ENCODE data around the gene WWOX.

Gene WWOX

DNA sequence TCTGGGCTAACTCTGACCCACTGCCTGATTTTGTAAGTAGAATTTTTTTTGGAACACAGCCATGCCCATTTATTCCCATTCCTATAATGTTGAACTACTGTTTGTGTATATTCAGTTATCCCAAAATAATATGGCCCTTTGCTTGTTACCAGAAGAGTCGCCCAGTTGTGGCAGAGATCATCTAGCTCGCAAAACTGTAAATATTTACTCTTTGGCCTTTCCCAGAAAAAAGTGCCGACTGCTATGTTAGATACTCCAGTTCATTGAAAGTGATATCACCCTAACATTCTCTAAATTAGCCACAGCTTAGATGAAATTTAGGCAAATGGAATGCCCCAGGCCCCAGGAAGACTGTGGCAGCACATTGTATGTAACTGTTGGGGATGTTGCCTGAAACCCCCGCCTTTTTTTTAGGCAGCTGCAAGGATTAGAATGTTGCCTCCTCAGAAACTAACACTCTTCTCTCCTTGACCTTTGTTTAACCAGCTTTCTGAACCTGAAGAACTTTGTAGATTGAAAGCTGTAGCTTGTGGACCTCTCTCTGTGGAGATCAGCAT lies 19.1 kb downstream of the WWOX start:
- no peaks in the 10 kb centered on the region for H3K27me3 ChIP-seq (ENCODE audit: insufficient read depth, low read length, poor library complexity)
- peaks cover 4% of the 10 kb centered on the region; the same call in 1 of the 2 replicates for H3K4me1 ChIP-seq (ENCODE audit: insufficient read depth, low read length)
- no peak overlapping the region for H3K4me3 ChIP-seq (ENCODE audit: low read depth in 1 of 2, low read length in 2 of 2)
- H3K9me3 ChIP-seq (ENCODE audit: insufficient read depth, low read length, severe bottlenecking) = no peaks in the 10 kb centered on the region
- no peaks in the 10 kb centered on the region for H3K79me2 ChIP-seq (ENCODE audit: insufficient read depth, low read length)
- no peak overlapping the region for H3K27ac ChIP-seq (ENCODE audit: low read length)
- H3K36me3 ChIP-seq (ENCODE audit: insufficient read depth, low read length) = peaks cover 56% of the 10 kb centered on the region
- H4K20me1 ChIP-seq (ENCODE audit: insufficient read depth, low read length) = no peaks in the 10 kb centered on the region; the same call in 1 of the 2 replicates
- ATAC-seq (ENCODE audit: insufficient read depth, low read depth) (no peak), DNase-seq (no peak)
- no peak overlapping the region for H2AFZ ChIP-seq (ENCODE audit: low read depth, low read length)
- TF ChIP-seq EZH2 (IDR thresholded peaks at IDR 0.05; ENCODE audit: borderline replicate concordance, low read depth, low read length, severe bottlenecking) (no peak), CTCF (IDR thresholded peaks at IDR 0.05; ENCODE audit: borderline replicate concordance, extremely low read depth, low read length, poor library complexity, severe bottlenecking) (no peak)
- H3K4me2 ChIP-seq (ENCODE audit: insufficient read depth, low read length) = no peak overlapping the region
- H3K9ac ChIP-seq (ENCODE audit: low read depth, low read length) = no peak overlapping the region

DNA sequence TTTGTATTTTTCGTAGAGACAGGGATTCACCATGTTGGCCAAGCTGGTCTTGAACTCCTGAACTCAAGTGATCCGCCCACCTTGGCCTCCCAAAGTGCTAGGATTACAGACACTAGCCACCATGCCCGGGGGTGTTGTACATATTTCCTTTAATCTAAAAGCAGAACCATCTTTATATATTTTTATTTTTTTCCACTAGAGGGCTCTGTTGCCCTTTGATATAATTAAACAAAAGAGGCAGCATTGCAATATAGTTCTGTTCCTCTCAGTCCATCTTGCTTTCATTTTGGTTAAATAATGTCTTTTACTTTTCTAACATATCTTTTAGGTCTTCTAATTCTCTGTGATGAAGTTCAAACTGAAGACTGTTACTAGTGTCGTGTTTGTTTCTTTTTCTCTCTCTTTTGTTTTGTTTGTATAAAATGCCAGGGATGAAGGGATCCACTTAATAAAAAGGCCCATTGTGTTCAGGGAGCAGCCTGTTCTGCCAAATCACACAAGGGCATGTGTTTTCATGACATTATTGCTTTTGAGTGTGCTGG lies 23.4 kb downstream of the WWOX start:
- Histone ChIP-seq H3K79me2 (ENCODE audit: insufficient read depth, low read length) (no peaks in the 10 kb centered on the region), H3K27ac (ENCODE audit: low read length) (peak overlapping the region; percentile 39; the same call in 1 of the 2 replicates), H3K4me3 (ENCODE audit: low read depth in 1 of 2, low read length in 2 of 2) (no peak overlapping the region), H3K36me3 (ENCODE audit: insufficient read depth, low read length) (peaks cover 30% of the 10 kb centered on the region), H3K9me3 (ENCODE audit: insufficient read depth, low read length, severe bottlenecking) (no peaks in the 10 kb centered on the region), H2AFZ (ENCODE audit: low read depth, low read length) (peak overlapping the region; percentile 39), H3K27me3 (ENCODE audit: insufficient read depth, low read length, poor library complexity) (no peaks in the 10 kb centered on the region), H3K4me2 (ENCODE audit: insufficient read depth, low read length) (peak overlapping the region; percentile 36; the same call in 1 of the 2 replicates), H4K20me1 (ENCODE audit: insufficient read depth, low read length) (no peaks in the 10 kb centered on the region), H3K4me1 (ENCODE audit: insufficient read depth, low read length) (peaks cover 4% of the 10 kb centered on the region; the same call in 1 of the 2 replicates), H3K9ac (ENCODE audit: low read depth, low read length) (no peak overlapping the region)
- peak; percentile 30 for DNase-seq
- TF ChIP-seq CTCF (IDR thresholded peaks at IDR 0.05; ENCODE audit: borderline replicate concordance, extremely low read depth, low read length, poor library complexity, severe bottlenecking) (peak; percentile 57), EZH2 (IDR thresholded peaks at IDR 0.05; ENCODE audit: borderline replicate concordance, low read depth, low read length, severe bottlenecking) (no peak)
- peak; percentile 92 for ATAC-seq (ENCODE audit: insufficient read depth, low read depth)

GRCh38 chr16:78125112-78125844 lies 25.8 kb downstream of the WWOX start:
- H3K4me2 ChIP-seq (ENCODE audit: insufficient read depth, low read length) = no peak overlapping the region
- ATAC-seq (ENCODE audit: insufficient read depth, low read depth) = no peak
- TF ChIP-seq CTCF (IDR thresholded peaks at IDR 0.05; ENCODE audit: borderline replicate concordance, extremely low read depth, low read length, poor library complexity, severe bottlenecking) (no peak), EZH2 (IDR thresholded peaks at IDR 0.05; ENCODE audit: borderline replicate concordance, low read depth, low read length, severe bottlenecking) (no peak)
- H3K9ac ChIP-seq (ENCODE audit: low read depth, low read length) = no peak overlapping the region
- H3K4me3 ChIP-seq (ENCODE audit: low read depth in 1 of 2, low read length in 2 of 2) = no peak overlapping the region
- H2AFZ ChIP-seq (ENCODE audit: low read depth, low read length) = no peak overlapping the region
- no peak overlapping the region for H3K27ac ChIP-seq (ENCODE audit: low read length)
- H3K79me2 ChIP-seq (ENCODE audit: insufficient read depth, low read length) = no peaks in the 10 kb centered on the region
- no peaks in the 10 kb centered on the region for H3K9me3 ChIP-seq (ENCODE audit: insufficient read depth, low read length, severe bottlenecking)
- DNase-seq = no peak
- peaks cover 15% of the 10 kb centered on the region; the same call in 1 of the 2 replicates for H3K36me3 ChIP-seq (ENCODE audit: insufficient read depth, low read length)
- no peaks in the 10 kb centered on the region for H3K27me3 ChIP-seq (ENCODE audit: insufficient read depth, low read length, poor library complexity)
- H3K4me1 ChIP-seq (ENCODE audit: insufficient read depth, low read length) = peaks cover 4% of the 10 kb centered on the region; the same call in 1 of the 2 replicates
- H4K20me1 ChIP-seq (ENCODE audit: insufficient read depth, low read length) = no peaks in the 10 kb centered on the region
